GM12864 (cell line): ENCODE results near the gene UBTD2.

Experiments
- DNase-seq: peaks from one replicate; pipeline ENCODE4 v3.0.0-alpha.2; 2011; ENCODE audit warnings: low read depth
- H3K4me3 ChIP-seq: 2 replicates; pipeline ENCODE4 v1.5.1; 2011; ENCODE audit warnings: mild to moderate bottlenecking, low read depth, low read length, control low read depth
- CTCF ChIP-seq: IDR thresholded peaks from 2 replicates; pipeline ENCODE4 v1.5.1; 2011; ENCODE audit warnings: low read depth, mild to moderate bottlenecking, moderate library complexity, low read length, control low read depth, inconsistent platforms; ENCODE audit errors: missing control alignments

UBTD2 gene

DNA sequence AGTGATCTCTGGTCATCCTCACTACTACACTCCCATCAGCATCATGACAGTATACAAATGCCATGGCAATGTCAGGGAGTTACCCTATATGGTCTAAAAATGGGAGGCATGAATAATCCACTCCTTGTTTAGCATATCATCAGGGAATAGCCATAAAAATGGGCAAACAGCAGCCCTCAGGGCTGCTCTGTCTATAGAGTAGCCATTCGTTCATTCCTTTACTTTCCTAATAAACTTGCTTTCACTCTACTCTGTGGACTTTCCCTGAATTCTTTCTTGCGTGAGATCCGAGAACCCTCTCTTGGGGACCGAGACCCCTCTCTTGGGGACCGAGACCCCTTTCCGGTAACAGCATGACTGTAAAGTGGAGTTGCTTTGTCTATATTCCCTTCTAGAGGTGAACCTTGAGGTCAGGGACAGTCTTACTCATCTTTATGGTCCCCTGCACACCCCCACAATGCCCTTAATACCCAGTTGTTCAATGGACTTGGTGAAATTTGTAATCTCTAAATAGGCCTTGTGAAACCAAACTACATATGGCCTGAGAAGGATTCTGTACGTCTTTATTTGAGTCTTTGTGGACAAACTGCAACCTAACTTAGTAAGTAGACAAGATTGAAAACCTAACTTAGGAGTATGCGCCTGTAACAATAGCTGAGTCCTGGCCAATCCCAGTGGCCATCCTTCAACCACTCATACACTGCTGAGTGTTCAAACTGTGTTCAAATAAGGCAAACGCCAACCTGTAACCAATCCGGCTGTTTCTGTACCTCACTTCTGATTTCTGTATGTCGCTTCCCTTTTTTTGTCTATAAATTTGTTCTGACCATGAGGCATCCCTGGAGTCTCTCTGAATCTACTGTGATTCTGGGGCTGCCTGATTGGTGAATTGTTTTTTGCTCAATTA is 32.3 kb upstream of the UBTD2 start:
- no peak for TF ChIP-seq CTCF
- peak; percentile 74 for DNase-seq
- no peak overlapping the region for H3K4me3 ChIP-seq

- DNase-seq = no peak
- no peak overlapping the region for H3K4me3 ChIP-seq
- no peak for TF ChIP-seq CTCF
Observed at GRCh38 chr5:172313915-172314314, 30.4 kb upstream of the UBTD2 start.

DNA sequence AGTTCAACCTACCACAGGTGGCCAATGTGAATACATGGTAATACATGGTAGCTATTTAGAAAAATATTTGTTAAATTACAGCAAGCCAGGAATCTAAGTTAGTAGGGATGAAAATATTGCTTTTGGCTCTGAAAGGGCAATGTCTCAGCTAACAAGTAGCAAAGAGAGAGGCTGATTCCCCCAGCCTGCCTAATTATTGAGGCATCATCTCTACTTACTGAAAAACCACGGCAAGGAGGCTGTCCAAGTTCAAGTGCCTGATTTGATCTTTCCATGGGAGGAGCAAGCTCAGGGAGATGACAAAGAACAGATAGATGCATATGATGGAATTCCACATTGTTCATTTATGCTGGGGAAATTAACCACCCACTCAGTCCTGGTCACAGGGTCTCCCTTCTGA is 28.7 kb upstream of the UBTD2 start:
- no peak overlapping the region for H3K4me3 ChIP-seq
- TF ChIP-seq CTCF = no peak
- no peak for DNase-seq

DNA sequence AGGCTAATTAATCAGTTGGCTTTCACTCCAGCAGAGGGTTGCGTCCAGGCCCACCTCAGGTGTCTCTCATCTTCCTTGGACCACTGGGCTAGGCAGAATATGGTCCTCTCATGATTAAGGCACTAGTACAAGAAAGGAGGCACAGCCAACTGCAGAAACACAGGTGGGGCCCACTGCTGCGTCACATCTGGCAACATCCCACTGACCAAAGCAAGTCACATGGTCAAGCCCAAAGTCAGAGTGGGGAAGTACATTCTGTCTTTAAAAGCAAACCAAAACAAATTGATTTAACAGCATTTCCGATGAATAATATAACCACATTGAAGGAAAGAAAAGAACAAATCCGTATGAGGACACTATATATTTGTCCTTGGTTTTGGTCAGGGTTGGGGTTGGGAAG is 28.0 kb upstream of the UBTD2 start:
- H3K4me3 ChIP-seq = no peak overlapping the region
- TF ChIP-seq CTCF = no peak
- DNase-seq = no peak

- no peak for TF ChIP-seq CTCF
- no peak for DNase-seq
- no peak overlapping the region for H3K4me3 ChIP-seq
Observed at GRCh38 chr5:172311026-172311425, 27.5 kb upstream of the UBTD2 start.

- TF ChIP-seq CTCF = no peak
- no peak overlapping the region for H3K4me3 ChIP-seq
- no peak for DNase-seq
Observed at GRCh38 chr5:172305380-172305779, 21.8 kb upstream of the UBTD2 start.
